Measurements from ENCODE around the gene OXSR1. TPM values are rescaled to one million over a fixed set of nuclear protein-coding genes. Genes with fewer than 3 reads are reported as not detected.

Gene OXSR1
- total RNA-seq, 2 donors from 2014 or later = 30.5 to 31.0 TPM

GRCh38 chr3:38136393-38136776 lies 29.0 kb upstream of the OXSR1 start:
- no peak for DNase-seq (ENCODE audit: low spot score)
- H3K27ac ChIP-seq = peak overlapping the region; percentile 63 to 75
- peaks cover 24% of the 10 kb centered on the region for H3K36me3 ChIP-seq
- H3K9me3 ChIP-seq = no peaks in the 10 kb centered on the region
- H3K4me3 ChIP-seq = peak overlapping the region; percentile 89
- TF ChIP-seq CTCF (IDR thresholded peaks at IDR 0.05) = no peak
- no peaks in the 10 kb centered on the region for H3K27me3 ChIP-seq (replicated peaks; ENCODE audit: insufficient read depth)
- H3K4me1 ChIP-seq (ENCODE audit: control insufficient read depth in 1 of 2, low read depth in 2 of 2) = peaks cover 18 to 60% of the 10 kb centered on the region in 2 donors
- no peak for ATAC-seq (ENCODE audit: insufficient number of reproducible peaks, low FRiP score, low read depth)

- peak within 1 kb of the TSS; percentile 89 for H3K4me3 ChIP-seq
- peak within 1 kb of the TSS; percentile 96 to 97 for H3K27ac ChIP-seq
- DNase-seq (ENCODE audit: low spot score) (peak; percentile 99), ATAC-seq (ENCODE audit: insufficient number of reproducible peaks, low FRiP score, low read depth) (peak; percentile 91)
- peaks cover 18 to 60% of the 10 kb centered on the region in 2 donors for H3K4me1 ChIP-seq (ENCODE audit: control insufficient read depth in 1 of 2, low read depth in 2 of 2)
- no peaks in the 10 kb centered on the region for H3K9me3 ChIP-seq
- H3K36me3 ChIP-seq = peaks cover 17% of the 10 kb centered on the region
- no peak for TF ChIP-seq CTCF (IDR thresholded peaks at IDR 0.05)
- no peaks in the 10 kb centered on the region for H3K27me3 ChIP-seq (replicated peaks; ENCODE audit: insufficient read depth)
Measured at GRCh38 chr3:38136777-38137614, 28.3 kb upstream of the OXSR1 start, which contains the start of gene ACAA1. Gene ACAA1, minus strand, starts transcription at chr3:38137127. Its CDS starts 92 bp downstream, at chr3:38137035.

GRCh38 chr3:38137615-38138348 lies 27.6 kb upstream of the OXSR1 start:
- no peak for DNase-seq (ENCODE audit: low spot score)

GRCh38 chr3:38138349-38139190 lies 26.8 kb upstream of the OXSR1 start, which contains the start of gene MYD88:
Gene MYD88, plus strand, starts transcription at chr3:38138661. Its CDS starts 40 bp downstream, at chr3:38138701.
- no peak for TF ChIP-seq CTCF (IDR thresholded peaks at IDR 0.05)
- ATAC-seq (ENCODE audit: insufficient number of reproducible peaks, low FRiP score, low read depth) (peak; percentile 13), DNase-seq (ENCODE audit: low spot score) (peak; percentile 45)
- peak within 1 kb of the TSS; percentile 89 for H3K4me3 ChIP-seq
- no peaks in the 10 kb centered on the region for H3K9me3 ChIP-seq
- H3K27ac ChIP-seq = peak within 1 kb of the TSS; percentile 96 to 97
- no peaks in the 10 kb centered on the region for H3K27me3 ChIP-seq (replicated peaks; ENCODE audit: insufficient read depth)
- H3K4me1 ChIP-seq (ENCODE audit: control insufficient read depth in 1 of 2, low read depth in 2 of 2) = peaks cover 18 to 48% of the 10 kb centered on the region in 2 donors
- H3K36me3 ChIP-seq = peaks cover 11% of the 10 kb centered on the region

More at GRCh38 chr3:38137615-38138348, 27.6 kb upstream of the OXSR1 start:
- Histone ChIP-seq H3K36me3 (peaks cover 17% of the 10 kb centered on the region), H3K9me3 (no peaks in the 10 kb centered on the region), H3K27me3 (replicated peaks; ENCODE audit: insufficient read depth) (no peaks in the 10 kb centered on the region), H3K4me3 (peak overlapping the region; percentile 89), H3K27ac (peak overlapping the region; percentile 96 to 97), H3K4me1 (ENCODE audit: control insufficient read depth in 1 of 2, low read depth in 2 of 2) (peaks cover 18 to 52% of the 10 kb centered on the region in 2 donors)
- no peak for TF ChIP-seq CTCF (IDR thresholded peaks at IDR 0.05)
- ATAC-seq (ENCODE audit: insufficient number of reproducible peaks, low FRiP score, low read depth) = peak; percentile 17
